EH (cell line): Measurements from ENCODE around the gene MAP4K3.

Experiments
- DNase-seq: peaks from one replicate; pipeline ENCODE4 v3.0.0-alpha.2; 2015; ENCODE audit warnings: low read depth

Gene MAP4K3

DNA sequence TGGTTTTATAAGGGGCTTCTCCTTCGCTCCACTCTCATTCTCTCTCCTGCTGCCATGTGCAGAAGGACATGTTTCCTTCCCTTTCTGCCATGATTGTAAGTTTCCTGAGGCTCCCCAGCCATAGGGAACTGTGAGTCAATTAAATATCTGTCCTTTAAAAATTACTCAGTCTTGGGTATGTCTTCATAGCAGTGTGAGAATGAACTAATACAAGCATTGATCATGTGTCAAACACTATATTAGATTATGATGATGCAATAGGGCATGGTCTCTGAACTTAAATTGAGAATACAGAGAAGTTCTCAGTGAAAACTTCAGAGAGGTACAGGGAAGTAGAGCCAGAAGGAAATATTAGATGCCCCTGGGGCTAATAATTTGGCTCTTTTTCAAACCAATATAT is 5.9 kb upstream of the MAP4K3 start:
- DNase-seq, result no peak

DNA sequence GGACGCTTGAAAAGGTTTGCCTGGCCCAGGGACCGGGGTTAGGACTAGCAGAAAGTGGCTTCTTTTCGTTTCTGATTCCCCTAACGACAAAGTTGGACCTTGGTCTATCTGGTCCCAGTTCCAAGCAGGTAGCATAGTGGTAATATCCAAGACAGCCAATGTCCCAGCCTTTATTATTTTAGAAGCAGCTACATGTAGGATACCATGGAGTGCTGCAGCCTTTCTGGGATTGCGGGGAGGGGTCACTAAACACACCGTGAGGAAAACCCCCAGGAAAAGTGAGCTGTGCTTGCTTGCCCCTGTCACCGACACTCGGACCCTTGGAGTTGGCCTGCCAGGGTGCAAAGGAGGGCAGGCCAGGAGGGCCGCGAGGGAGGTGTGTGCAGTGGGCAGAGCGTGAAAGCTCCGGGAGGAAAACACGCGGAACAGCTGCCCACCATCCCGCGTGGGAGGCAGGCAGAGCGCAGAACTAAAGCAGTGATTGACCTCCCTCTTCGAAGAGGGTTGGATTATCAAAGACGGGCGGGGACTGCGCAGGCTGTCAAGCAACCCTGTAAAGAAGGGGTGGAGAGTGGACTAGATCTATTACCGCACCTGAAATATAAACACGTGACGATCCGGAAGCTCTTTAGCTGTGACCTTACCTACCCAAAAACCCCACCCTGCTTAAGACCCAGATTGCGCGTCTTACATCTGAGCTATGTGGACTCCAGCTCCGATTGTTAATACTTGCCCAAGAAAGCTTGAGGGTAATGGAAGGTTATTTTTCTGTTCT is 624 bp upstream of the MAP4K3 start:
- DNase-seq, result no peak

DNA sequence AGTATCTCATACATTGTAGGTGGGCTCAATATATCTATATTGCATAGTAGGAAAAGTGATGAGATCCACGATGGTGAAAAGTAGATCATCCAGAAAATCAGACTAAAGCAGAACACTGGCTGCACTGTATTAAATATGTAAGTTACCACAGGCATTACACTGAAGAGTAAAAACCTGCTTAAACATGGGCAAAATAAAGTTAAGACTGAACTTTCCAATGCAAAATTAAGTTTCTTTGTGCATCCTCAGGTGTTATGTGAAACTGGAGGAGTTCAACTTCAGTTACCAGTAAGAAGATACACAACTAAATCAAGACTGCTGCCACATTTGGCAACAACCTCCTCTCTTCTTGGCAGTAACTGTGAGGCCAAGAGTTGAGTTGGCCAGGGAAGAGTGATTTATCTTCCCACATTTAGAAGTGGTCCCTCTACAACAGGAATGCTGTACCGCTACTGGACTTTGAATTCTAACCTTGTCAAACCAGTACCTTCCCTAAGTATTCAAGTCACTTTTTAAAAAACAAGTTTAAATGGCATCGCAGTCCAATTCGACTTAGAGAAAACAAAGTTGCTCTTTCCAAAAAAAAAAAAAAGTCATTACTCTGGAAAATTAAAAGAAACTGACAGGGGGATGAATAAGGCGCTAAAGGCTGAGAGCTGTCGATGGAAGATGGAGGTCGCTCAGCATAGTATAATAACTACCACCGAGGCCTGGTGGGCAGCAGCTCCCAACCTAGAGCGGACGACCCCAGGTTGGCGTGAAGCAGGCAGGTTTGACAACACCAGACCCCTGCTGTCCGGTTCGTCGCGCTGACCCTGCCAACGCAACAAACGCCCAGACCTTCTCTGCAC is 1.1 kb downstream of the MAP4K3 start:
- peak; percentile 67 for DNase-seq

DNA sequence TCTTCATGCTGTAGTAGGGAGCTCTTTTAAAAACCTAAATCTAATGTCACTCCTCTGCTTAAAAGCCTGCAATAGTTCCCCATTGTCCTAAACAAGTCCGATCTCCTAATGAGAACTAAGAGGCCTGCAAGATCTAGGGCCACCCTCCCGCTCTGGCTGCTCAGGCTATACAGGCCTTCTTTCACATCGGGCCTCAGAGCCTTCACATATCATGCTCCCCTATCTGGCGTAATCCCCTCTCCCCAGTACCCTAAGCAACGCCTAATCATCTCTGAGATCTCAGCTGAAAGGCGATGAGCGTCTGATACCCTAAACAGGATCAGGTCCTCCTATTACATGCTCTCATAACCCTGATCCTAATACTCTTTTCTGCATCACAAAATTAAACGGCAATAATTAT is 1.9 kb downstream of the MAP4K3 start:
- peak; percentile 40 for DNase-seq

DNA sequence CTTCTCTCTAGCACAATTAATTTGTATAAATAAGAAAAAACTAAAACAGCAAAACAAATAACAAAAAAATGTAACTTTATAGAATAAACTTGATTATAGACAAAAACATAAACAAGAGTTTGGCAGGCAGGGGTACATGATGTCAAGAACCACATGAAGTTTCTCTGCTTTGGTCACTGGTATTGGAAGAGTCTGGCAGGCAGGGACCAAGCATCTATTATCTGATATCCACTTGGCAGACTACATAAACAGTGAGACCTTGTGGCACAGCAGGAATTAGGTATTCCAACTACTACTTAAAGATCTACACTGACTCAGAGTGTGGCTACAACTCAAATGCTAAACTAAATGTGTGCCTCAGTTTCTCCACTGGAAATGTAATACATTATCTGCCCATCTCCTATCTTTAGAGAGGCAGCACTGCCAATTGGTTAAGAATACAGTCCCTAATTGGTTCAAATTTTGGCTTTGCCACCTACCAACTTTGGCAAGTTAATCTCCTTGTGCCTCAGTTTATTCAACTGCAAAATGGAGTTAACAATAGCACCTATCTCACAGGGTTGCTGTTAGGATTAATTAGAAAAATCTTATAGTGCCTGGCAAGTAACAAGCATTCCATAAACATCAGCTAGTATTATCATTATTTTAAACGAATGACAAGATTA is 2.7 kb downstream of the MAP4K3 start:
- no peak for DNase-seq

DNA sequence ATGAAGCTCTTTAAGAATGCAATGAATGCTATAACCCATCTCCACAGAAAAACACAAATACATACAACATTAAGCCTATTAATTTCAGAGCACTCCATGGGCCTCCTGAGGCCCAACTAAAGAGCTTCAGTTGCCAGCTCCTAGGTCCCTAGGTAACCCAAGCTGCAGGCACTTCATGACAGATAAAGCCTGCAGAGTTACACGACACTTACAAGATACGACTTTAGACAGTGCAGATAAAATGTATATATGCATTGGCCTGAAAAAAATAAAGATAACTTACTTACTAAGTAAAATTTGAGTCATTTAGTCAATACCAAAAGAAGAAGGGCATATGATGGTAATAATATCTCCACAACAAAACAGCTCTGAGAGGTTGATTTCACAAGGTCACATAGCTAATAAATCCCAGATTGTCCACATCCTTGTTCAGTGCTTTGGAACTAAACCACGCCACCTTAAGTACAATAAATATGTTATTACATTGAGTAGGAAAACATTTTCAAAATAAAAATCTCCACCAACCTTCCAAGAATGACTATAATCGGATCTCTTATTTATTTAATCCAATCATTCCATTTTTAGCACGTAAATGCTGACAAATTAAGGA is 3.4 kb downstream of the MAP4K3 start:
- peak; percentile 45 for DNase-seq

DNA sequence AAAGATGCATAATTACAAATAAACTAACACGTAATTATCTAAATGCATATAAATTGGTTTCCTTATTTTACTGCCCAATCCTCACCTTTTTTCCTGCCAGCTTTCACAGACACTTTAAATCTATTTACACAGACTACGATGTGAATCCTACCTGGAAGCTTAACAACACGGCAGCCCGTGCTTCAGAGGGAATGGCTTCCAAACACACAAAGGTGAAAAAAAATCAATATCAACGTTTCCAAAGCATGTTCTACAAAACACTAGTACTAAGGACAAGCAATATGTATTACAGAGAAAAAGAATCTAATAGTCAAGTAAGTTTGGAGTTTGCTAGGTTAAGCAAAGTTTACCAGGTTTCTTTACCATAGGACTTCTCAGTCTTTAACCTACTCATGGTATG is 4.4 kb downstream of the MAP4K3 start:
- DNase-seq, result no peak

DNA sequence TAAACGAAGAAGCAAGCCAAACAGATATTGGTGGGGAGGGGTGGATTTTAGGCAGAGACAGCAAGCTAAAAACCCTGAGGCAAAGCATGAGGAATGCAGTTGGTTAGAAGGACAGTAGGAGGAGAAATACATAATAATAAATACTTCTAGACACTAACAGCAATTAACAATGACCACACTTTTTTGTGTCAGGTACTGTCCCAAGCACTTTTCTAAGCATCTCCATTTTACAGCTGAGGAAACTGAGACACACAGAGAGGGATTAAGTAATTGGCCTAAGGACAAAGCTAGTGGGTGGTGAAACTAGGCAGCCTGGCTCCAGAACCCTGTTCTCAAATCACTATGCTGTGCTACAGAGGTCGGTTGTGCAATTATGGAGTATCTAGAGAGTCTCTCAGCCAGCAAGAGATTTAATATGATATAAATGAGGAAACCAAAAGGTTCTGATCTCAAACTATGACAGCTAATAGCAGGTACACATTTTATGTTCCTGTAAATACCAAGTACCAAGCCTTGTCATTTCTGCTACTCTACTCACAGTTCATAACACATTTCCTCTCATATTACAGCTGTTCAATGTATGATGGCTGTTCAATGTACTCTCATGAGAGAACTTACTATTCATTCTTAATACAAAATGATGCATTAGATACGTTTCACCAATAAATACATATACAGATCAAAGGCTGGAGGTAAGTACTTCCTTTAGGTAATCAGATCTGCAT is 5.3 kb downstream of the MAP4K3 start:
- peak; percentile 82 for DNase-seq

DNA sequence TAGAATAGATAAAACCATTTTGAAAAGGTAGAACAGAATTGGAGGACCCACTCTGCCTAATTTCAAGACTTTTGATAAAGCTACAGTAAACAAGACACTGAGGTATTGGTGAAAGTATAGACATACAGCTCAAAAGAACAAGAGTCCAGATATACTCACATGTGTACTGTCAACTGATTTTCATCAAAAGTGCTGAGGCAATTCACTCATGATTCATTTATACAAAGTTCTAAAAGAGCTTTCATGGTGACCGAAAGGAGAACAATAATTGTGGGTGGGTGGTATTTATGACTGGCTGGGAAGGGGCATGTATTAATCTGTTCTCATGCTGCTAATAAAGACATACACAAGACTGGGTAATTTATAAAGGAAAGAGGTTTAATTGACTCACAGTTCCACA is 7.3 kb downstream of the MAP4K3 start:
- DNase-seq, result no peak

DNA sequence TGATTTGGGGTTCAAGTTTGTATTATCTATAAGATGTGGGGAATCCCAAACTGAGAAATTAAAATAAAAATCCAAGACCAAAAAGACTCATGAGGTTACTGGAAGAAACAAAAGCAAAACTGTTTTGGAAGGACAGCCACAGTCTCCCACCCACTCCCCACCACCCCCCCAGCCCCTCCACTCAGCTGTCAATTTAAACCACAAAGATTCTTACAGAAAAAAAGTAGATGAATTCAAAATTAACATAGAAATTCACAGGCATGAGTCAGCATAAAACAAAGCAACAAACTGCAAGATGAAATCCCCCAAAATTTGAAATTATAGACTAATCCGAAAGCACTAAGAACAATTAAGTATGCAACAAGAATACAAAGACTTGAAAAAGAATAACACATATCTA is 12.1 kb downstream of the MAP4K3 start:
- DNase-seq, result no peak

DNA sequence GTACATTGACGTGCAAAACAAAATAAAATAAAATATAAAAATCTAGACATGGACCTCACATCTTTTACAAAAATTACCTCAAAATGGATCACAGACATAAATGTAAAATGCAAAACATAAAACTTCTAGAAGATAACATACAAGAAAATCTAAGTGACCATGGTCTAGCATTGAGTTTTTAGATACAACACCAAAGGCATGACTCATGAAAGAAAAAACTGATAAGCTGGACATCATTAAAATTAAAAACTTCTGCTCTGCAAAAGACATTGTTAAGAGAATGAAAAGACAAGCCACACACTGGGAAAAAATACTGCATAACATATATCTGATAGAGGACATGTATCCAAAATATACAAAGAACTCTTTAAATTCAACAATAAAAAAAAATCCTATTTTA is 14.4 kb downstream of the MAP4K3 start:
- no peak for DNase-seq

DNA sequence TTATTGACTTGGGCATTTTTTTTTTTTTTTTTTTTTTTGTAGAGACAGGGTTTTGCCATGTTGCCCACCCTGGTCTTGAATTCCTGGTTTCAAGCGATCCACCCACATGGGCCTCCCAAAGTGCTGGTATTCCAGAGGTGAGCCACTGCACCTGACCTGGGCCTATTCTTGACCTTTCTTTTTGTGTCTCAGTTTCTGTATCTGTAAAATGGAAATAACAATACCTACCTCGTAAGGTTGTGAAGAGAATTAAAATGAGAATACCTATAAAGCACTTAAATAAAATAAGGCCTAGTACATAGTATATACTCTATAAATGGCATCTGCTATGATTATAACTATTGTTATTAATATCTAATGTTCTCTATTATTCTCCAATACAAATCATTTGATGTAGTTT is 15.7 kb downstream of the MAP4K3 start:
- DNase-seq, result no peak

DNA sequence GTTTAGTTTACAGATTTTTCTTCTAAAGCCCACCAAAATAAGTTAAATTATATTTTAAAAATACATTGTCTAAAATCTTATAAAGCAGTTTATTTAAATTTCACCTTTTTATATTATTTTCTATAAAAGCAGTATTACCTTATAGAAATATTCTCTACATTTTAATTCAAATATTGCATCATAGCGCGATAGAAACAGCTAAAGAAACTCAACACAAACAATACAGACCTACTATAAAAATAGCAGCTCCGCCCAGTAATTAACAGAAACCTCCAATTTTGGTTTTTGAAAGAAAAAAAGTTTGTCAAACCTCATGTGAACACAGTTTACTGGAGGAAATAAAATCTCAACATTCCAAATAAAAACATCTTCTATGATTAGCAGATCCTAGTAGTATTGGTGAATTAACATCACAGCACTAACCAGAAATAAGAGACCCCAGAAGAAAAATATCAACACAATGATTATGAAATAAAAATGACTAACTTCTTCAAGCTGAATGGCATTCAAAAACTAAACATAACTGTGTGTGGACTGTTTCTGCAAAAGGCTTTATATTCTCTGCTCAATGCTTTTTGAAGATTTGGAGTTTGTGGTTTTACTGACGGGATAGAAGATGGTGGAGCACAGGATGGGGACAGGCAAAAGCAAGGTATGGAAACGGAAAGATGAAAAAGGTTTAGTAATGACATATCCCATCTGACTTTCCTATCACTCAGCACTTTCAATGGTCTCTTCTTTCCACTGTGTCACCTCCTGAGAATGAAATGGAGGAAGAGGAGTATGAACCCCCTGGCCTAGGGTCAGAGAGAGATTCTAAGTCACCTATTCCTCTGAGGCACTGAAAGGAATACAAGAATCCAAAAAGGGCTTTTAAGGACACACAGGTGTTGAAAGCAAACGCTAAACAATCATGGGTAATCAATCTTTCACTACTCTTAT is 17.5 kb downstream of the MAP4K3 start:
- DNase-seq, result peak; percentile 58

DNA sequence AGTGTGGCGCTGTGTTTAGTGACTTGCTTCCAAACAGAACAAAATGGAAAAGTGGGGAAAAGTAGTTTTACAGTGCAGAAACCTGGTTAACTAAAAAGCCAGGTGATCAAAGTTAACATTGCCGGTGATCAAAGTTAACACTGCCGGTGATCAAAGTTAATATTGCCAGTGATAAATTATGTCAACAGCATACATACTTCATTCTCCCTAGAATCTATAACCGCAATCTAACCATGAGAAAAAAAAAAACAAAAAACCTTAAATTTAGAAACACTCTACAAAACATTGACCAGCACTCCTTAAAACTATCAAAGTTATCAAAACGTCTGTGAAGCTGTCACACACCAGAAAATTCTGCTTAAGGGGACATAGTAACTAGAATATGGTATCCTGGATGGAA is 18.6 kb downstream of the MAP4K3 start:
- no peak for DNase-seq

DNA sequence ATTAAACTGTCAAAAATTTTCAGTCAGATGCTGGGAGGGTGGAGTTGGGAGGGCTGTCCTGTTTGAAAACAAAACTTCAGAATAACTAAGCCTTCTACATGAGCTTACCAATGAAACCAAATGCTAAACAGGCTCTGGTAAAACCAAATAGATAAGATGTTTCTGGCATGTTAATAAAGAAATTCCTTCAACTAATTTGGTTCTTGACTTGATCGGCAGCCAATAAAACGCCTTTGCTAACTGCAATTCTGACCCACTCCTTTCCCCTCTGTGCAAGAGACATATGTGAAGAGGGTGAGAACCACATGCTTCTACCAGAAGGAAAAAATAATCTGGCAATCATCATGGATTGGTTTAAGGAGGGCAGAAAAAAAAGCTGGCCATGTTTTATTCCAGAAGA is 20.9 kb downstream of the MAP4K3 start:
- peak; percentile 78 for DNase-seq

DNA sequence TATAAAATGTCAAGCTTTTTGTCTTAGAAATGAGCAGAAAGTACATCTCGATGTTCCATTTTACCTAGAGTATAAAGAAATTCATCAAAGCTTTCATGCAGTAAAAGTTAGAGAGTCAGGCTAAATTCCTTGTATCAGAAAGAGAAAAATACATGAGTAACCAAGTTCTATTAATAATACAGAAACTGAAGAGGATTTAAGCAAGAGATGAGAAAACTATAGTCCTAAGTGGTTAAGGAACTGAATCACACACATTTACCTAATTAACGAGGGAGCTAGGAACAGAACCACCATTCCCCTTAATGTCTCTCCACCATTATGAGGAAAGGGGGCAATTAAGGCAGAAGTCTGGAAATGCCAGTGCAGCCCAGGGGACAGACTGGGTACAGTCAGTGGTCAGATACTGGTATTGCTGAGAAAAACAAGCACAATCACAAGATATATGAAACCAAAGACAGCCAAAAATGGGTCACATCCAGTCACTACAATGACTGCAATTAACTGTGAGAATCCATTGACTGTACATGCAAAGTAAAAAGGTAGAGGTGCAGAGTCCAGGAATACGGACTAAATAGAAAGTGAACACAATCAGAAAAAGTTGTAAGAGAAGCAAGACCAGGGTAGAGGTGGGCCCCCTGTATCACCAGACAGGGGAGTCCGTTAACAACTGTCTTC is 23.9 kb downstream of the MAP4K3 start:
- DNase-seq, result peak; percentile 47

DNA sequence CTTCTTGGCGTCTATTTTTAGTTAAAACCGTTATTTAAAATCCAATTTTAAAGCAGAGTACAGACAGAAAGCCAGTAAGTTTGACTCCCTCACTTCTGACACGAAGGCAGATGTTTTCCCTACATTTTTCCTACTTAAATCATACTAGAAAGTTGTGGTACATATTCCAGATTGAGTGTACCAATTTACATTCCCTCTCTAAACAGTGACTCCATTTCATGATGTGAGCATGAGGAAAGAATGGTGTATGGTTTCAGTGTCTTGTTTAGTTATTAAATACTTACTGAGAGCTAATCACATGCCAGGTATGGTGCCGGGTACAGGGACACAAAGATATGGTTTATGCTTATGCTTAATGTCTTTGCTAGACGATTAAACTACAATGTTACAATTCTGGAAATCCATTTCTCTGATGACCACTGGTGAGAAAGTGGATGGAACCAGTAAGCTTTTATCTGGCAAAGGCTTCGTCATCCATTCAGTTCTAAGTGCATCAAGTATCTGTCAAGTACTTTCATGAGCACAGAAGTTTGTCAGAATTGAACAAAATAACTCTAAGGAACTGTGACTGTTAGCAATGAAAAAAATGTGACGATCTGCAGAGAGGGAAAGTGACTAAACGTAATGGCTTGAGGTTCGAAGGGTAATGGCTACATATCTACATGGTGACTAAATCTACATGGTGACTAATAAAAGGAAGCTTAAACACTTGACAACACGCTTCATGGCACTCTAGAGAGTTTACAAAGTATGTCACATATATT is 25.7 kb downstream of the MAP4K3 start:
- DNase-seq, result peak; percentile 96

DNA sequence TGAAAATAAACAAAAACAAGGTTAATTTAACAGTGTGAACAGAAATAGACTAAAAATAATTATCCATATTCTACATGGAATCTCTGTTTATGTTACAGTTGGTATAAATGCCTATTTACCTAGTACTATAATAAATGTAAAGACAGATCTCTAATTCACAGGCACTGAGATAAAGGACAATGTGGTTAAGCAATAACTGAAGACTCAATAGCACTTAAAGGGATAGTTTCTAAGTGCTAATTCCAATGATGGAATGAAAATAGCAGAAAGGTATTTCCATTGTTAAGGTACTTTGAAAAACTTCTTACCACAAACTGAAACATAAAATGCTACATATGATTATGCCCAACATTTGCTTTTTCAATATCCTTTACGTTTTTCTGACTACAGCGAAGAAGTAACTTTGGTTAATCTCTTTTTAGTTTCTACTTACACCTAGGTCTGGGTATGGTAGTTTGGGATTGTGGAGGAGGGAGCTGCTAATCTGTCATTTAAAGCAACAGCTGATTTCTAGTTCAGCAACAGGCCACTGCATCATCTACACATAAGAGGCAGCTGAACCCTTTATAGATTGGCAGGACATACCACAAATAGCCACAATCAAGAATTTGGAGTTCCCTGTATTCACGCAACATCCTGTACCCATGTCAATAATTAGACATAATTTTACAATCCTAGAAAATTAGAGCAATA is 27.2 kb downstream of the MAP4K3 start:
- peak; percentile 32 for DNase-seq
